ENCODE results near the gene CLIP2. TPM values are rescaled to one million over a fixed set of nuclear protein-coding genes. Genes with fewer than 3 reads are reported as not detected.
"Not testable (repeated sequence)": the region's sequence is repeated elsewhere in the genome, so short reads cannot be mapped to it uniquely, and the experiment has no call there.

CLIP2 gene
- total and polyA plus RNA-seq, 12 donors: 4.5 to 11.3 (median 6.6) TPM

- Histone ChIP-seq H3K4me3 (no peak overlapping the region), H3K27me3 (no peaks in the 10 kb centered on the region), H3K4me1 (peaks cover 0 to 2% (median 0%) of the 10 kb centered on the region in 9 donors), H3K27ac (no peak overlapping the region), H3K9me3 (no peaks in the 10 kb centered on the region), H3K36me3 (peaks cover 0 to 29% (median 0%) of the 10 kb centered on the region in 9 donors)
- DNase-seq (no peak), ATAC-seq (no peak)
- intact Hi-C loops (cut with DNase I): no loop called here
- 93 to 97% methylated on average over 10 of the region's 10 CpGs for WGBS, 2 donors
- no peak for TF ChIP-seq CTCF (IDR thresholded peaks at IDR 0.05)
Measured at GRCh38 chr7:74349621-74350020, 60.4 kb downstream of the CLIP2 start.

DNA sequence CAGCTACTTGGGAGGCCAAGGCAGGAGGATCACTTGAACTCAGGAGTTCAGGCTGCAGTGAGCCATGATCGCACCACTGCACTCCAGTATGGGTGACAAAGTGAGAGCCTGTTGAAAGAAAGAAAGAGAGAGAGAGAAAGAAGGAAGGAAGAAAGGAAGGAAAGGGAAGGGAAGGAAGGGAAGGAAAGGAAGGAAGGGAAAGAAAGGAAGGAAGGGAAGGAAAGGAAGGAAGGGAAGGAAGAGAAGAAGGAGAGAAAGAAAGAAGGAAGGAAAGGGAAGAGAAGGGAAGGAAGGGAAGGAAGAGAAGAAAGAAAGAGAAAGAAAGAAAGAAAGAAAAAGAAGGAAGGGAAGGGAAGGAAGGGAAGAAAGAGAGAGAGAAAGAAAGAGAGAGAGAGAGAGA is 61.5 kb downstream of the CLIP2 start:
- no peak for TF ChIP-seq CTCF (IDR thresholded peaks at IDR 0.05)
- H3K4me1 ChIP-seq: peaks cover 0 to 7% (median 0%) of the 10 kb centered on the region in 9 donors
- intact Hi-C loops (cut with DNase I): no loop called here
- H3K36me3 ChIP-seq: peaks cover 0 to 29% (median 0%) of the 10 kb centered on the region in 9 donors
- 93 to 98% methylated on average over 1 of the region's 1 CpG for WGBS, 2 donors
- H3K27me3 ChIP-seq: no peaks in the 10 kb centered on the region
- DNase-seq (no peak), ATAC-seq (no peak)
- H3K4me3 ChIP-seq: no peak overlapping the region
- H3K27ac ChIP-seq: no peak overlapping the region
- H3K9me3 ChIP-seq: peaks cover 0 to 4% (median 0%) of the 10 kb centered on the region in 11 donors

DNA sequence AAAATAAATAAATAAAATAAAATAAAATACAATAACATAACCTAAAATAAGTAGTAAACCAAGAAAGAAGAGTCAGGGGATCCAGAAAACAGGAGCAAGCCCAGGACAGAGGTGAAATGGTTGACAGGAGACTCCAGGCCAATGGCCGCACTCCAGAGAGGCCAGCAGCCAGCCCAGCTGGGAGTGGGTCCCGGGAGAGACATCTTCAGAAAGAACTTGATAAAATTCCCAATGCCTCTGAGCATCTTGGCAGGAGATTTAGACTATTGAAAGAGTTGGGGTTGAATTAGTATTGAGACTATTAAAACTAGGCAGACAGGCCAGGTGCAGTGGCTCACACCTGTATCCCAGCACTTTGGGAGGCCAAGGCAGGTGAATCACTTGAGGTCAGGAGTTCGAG is 62.6 kb downstream of the CLIP2 start:
- H3K4me3 ChIP-seq: no peak overlapping the region
- intact Hi-C loops (cut with DNase I): no loop called here
- peaks cover 0 to 36% (median 10%) of the 10 kb centered on the region in 9 donors for H3K36me3 ChIP-seq
- peaks cover 0 to 15% (median 7%) of the 10 kb centered on the region in 11 donors for H3K9me3 ChIP-seq
- ATAC-seq: peak in 1 of 8 donors; percentile 45
- H3K27ac ChIP-seq: no peak overlapping the region
- TF ChIP-seq CTCF (IDR thresholded peaks at IDR 0.05): no peak
- peaks cover 0 to 7% (median 0%) of the 10 kb centered on the region in 9 donors for H3K4me1 ChIP-seq
- 74 to 79% methylated on average over 3 of the region's 3 CpGs for WGBS, 2 donors
- no peak for DNase-seq
- no peaks in the 10 kb centered on the region for H3K27me3 ChIP-seq

GRCh38 chr7:74352551-74353138 is 63.4 kb downstream of the CLIP2 start:
- WGBS, 2 donors: 75 to 83% methylated on average over 4 of the region's 4 CpGs
- H3K4me1 ChIP-seq; H3K4me3 ChIP-seq; ATAC-seq; intact Hi-C loops (cut with DNase I); H3K27ac ChIP-seq; DNase-seq; H3K27me3 ChIP-seq: not testable (repeated sequence)
- peaks cover 0 to 19% (median 8%) of the 10 kb centered on the region in 11 donors for H3K9me3 ChIP-seq
- peaks cover 0 to 43% (median 16%) of the 10 kb centered on the region in 9 donors for H3K36me3 ChIP-seq

- H3K36me3 ChIP-seq: peaks cover 0 to 56% (median 16%) of the 10 kb centered on the region in 9 donors
- H3K27me3 ChIP-seq: no peaks in the 10 kb centered on the region
- 96 to 98% methylated on average over 6 of the region's 6 CpGs for WGBS, 2 donors
- no peak for DNase-seq
- H3K27ac ChIP-seq: no peak overlapping the region
- no peak for TF ChIP-seq CTCF (IDR thresholded peaks at IDR 0.05)
- H3K9me3 ChIP-seq: peaks cover 0 to 19% (median 8%) of the 10 kb centered on the region in 11 donors
- intact Hi-C loops (cut with DNase I): no loop called here
- peaks cover 0 to 7% (median 0%) of the 10 kb centered on the region in 9 donors for H3K4me1 ChIP-seq
- H3K4me3 ChIP-seq: no peak overlapping the region
- no peak for ATAC-seq
Measured at GRCh38 chr7:74354009-74354408, 64.8 kb downstream of the CLIP2 start.

All from heart right ventricle (tissue), 16 donors.